SK-N-SH treated with all-trans-retinoic acid at 6 μM for 48 hours (cell line): ENCODE data around the gene P4HTM.

Experiments used
- PPARA ChIP-seq: fragments of 250-450 bp; sonication (Bioruptor Pico); IDR thresholded peaks from 2 replicates; pipeline ENCODE4 v1.5.0; 2020; ENCODE audit warnings: mild to moderate bottlenecking, borderline replicate concordance
- TF ChIP-seq, protein P1 (sequence below): fragments of 250-450 bp; sonication (Bioruptor Pico); IDR thresholded peaks from 2 replicates; pipeline ENCODE4 v1.8.0; 2020; ENCODE audit warnings: mild to moderate bottlenecking, moderate library complexity, borderline replicate concordance

GRCh38 chr3:49026536-49026935 lies 36.5 kb downstream of the P4HTM start:
- TF ChIP-seq, protein P1, sequence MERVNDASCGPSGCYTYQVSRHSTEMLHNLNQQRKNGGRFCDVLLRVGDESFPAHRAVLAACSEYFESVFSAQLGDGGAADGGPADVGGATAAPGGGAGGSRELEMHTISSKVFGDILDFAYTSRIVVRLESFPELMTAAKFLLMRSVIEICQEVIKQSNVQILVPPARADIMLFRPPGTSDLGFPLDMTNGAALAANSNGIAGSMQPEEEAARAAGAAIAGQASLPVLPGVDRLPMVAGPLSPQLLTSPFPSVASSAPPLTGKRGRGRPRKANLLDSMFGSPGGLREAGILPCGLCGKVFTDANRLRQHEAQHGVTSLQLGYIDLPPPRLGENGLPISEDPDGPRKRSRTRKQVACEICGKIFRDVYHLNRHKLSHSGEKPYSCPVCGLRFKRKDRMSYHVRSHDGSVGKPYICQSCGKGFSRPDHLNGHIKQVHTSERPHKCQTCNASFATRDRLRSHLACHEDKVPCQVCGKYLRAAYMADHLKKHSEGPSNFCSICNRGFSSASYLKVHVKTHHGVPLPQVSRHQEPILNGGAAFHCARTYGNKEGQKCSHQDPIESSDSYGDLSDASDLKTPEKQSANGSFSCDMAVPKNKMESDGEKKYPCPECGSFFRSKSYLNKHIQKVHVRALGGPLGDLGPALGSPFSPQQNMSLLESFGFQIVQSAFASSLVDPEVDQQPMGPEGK (CRISPR knock-in tag) = no peak
- no peak for TF ChIP-seq PPARA (CRISPR knock-in tag)
